Activated naive CD4-positive, alpha-beta T cell treated with anti-CD3 and anti-CD28 coated beads, Interleukin-2, amount 10 ng/mL, durations not matched to agents 7 days and 5 days (primary cell): Measurements from ENCODE around the gene GFER.
"Not testable (repeated sequence)": the region's sequence is repeated elsewhere in the genome, so short reads cannot be mapped to it uniquely, and the experiment has no call there.

ENCODE experiments used
- CTCF ChIA-PET: fragments of 350-600 bp; sonication (Branson Sonifier 250); formaldehyde crosslinking; loops from one replicate; lab custom pipeline; 2021; ENCODE audit warnings: antibody characterized with exemption; lab: Charles Lee
- DNase-seq: peaks from one replicate; pipeline ENCODE4 v3.0.0-alpha.2; 2020
- H3K27ac Mint-ChIP-seq: one replicate; pipeline ENCODE4 v1.8.0; 2021; ENCODE audit warnings: mild to moderate bottlenecking, moderate library complexity, mixed read lengths
- H3K27me3 Mint-ChIP-seq: one replicate; pipeline ENCODE4 v1.8.0; 2021; ENCODE audit warnings: mild to moderate bottlenecking, mixed read lengths
- H3K36me3 Mint-ChIP-seq: one replicate; pipeline ENCODE4 v1.8.0; 2021; ENCODE audit warnings: mixed read lengths
- H3K4me1 Mint-ChIP-seq: one replicate; pipeline ENCODE4 v1.8.0; 2021; ENCODE audit warnings: mixed read lengths
- H3K4me3 Mint-ChIP-seq: one replicate; pipeline ENCODE4 v1.8.0; 2021; ENCODE audit warnings: mild to moderate bottlenecking, moderate library complexity, mixed read lengths
- H3K9me3 Mint-ChIP-seq: one replicate; pipeline ENCODE4 v1.8.0; 2021; ENCODE audit warnings: mixed read lengths

GFER gene

GRCh38 chr16:2031081-2031577 is 47.1 kb downstream of the GFER start:
- DNase-seq: no peak
- H3K4me1 Mint-ChIP-seq: peaks cover 4% of the 10 kb centered on the region
- H3K36me3 Mint-ChIP-seq: no peaks in the 10 kb centered on the region
- H3K27ac Mint-ChIP-seq: no peak overlapping the region
- H3K9me3 Mint-ChIP-seq: no peaks in the 10 kb centered on the region
- CTCF ChIA-PET: no interaction called here
- no peak overlapping the region for H3K4me3 Mint-ChIP-seq
- peaks cover 56% of the 10 kb centered on the region for H3K27me3 Mint-ChIP-seq

GRCh38 chr16:2032285-2033056 is 48.5 kb downstream of the GFER start:
- DNase-seq: no peak
- no peaks in the 10 kb centered on the region for H3K36me3 Mint-ChIP-seq
- H3K27me3 Mint-ChIP-seq: peaks cover 44% of the 10 kb centered on the region
- no peak overlapping the region for H3K4me3 Mint-ChIP-seq
- H3K27ac Mint-ChIP-seq: no peak overlapping the region
- H3K9me3 Mint-ChIP-seq: no peaks in the 10 kb centered on the region
- CTCF ChIA-PET: interaction anchor here (1.1 to 1.4 kb wide), 2 partner anchors 9 to 108 kb away, joined by 3 read pairs; no protein-coding TSS in a partner anchor
- H3K4me1 Mint-ChIP-seq: peaks cover 2% of the 10 kb centered on the region

GRCh38 chr16:2033057-2033908 is 49.3 kb downstream of the GFER start:
- CTCF ChIA-PET: interaction anchor here (1.1 kb wide), 1 partner anchor 107 kb away, joined by 3 read pairs; no protein-coding TSS in a partner anchor
- H3K4me3 Mint-ChIP-seq: no peak overlapping the region
- H3K36me3 Mint-ChIP-seq: no peaks in the 10 kb centered on the region
- no peaks in the 10 kb centered on the region for H3K9me3 Mint-ChIP-seq
- peaks cover 36% of the 10 kb centered on the region for H3K27me3 Mint-ChIP-seq
- H3K4me1 Mint-ChIP-seq: no peaks in the 10 kb centered on the region
- DNase-seq: no peak
- H3K27ac Mint-ChIP-seq: no peak overlapping the region

- H3K27ac Mint-ChIP-seq, H3K4me3 Mint-ChIP-seq, CTCF ChIA-PET, H3K36me3 Mint-ChIP-seq, H3K9me3 Mint-ChIP-seq, DNase-seq, H3K4me1 Mint-ChIP-seq: not testable (repeated sequence)
- H3K27me3 Mint-ChIP-seq: peaks cover 28% of the 10 kb centered on the region
Observed at GRCh38 chr16:2033909-2034695, 50.1 kb downstream of the GFER start.

- Mint-ChIP-seq H3K9me3 (no peaks in the 10 kb centered on the region), H3K4me1 (no peaks in the 10 kb centered on the region), H3K36me3 (no peaks in the 10 kb centered on the region), H3K27ac (no peak overlapping the region), H3K27me3 (peaks cover 23% of the 10 kb centered on the region), H3K4me3 (no peak overlapping the region)
- DNase-seq: no peak
- CTCF ChIA-PET: no interaction called here
Observed at GRCh38 chr16:2034696-2035430, 50.9 kb downstream of the GFER start.

GRCh38 chr16:2035431-2036199 is 51.6 kb downstream of the GFER start:
- no peak overlapping the region for H3K27ac Mint-ChIP-seq
- H3K36me3 Mint-ChIP-seq: no peaks in the 10 kb centered on the region
- CTCF ChIA-PET: no interaction called here
- peaks cover 18% of the 10 kb centered on the region for H3K27me3 Mint-ChIP-seq
- H3K4me3 Mint-ChIP-seq: no peak overlapping the region
- H3K4me1 Mint-ChIP-seq: no peaks in the 10 kb centered on the region
- no peaks in the 10 kb centered on the region for H3K9me3 Mint-ChIP-seq
- no peak for DNase-seq

- no peaks in the 10 kb centered on the region for H3K36me3 Mint-ChIP-seq
- no peaks in the 10 kb centered on the region for H3K9me3 Mint-ChIP-seq
- no peak overlapping the region for H3K27ac Mint-ChIP-seq
- H3K4me1 Mint-ChIP-seq: no peaks in the 10 kb centered on the region
- peaks cover 14% of the 10 kb centered on the region for H3K27me3 Mint-ChIP-seq
- CTCF ChIA-PET: no interaction called here
- H3K4me3 Mint-ChIP-seq: no peak overlapping the region
- DNase-seq: no peak
Observed at GRCh38 chr16:2036200-2036966, 52.4 kb downstream of the GFER start.

GRCh38 chr16:2037115-2037514 is 53.1 kb downstream of the GFER start:
- Mint-ChIP-seq H3K27me3 (peaks cover 10% of the 10 kb centered on the region), H3K27ac (no peak overlapping the region), H3K4me1 (no peaks in the 10 kb centered on the region), H3K9me3 (no peaks in the 10 kb centered on the region), H3K36me3 (no peaks in the 10 kb centered on the region), H3K4me3 (no peak overlapping the region)
- no peak for DNase-seq
- CTCF ChIA-PET: no interaction called here
